GM10266 (cell line): ENCODE measurements around the gene SMG6.
"Not testable (repeated sequence)": the region's sequence is repeated elsewhere in the genome, so short reads cannot be mapped to it uniquely, and the experiment has no call there.

Experiments used
- DNase-seq: peaks from one replicate; pipeline ENCODE4 v3.0.0; 2012; ENCODE audit errors: extremely low spot score
- TF ChIP-seq, protein P1 (sequence below): IDR thresholded peaks from 2 replicates; pipeline ENCODE4 v1.5.1; 2012; ENCODE audit warnings: mild to moderate bottlenecking, low read depth; ENCODE audit not compliant: control insufficient read depth, insufficient read depth; ENCODE audit errors: missing control alignments

Gene SMG6

GRCh38 chr17:2321399-2321798 is 17.8 kb upstream of the SMG6 start:
- TF ChIP-seq, protein P1, sequence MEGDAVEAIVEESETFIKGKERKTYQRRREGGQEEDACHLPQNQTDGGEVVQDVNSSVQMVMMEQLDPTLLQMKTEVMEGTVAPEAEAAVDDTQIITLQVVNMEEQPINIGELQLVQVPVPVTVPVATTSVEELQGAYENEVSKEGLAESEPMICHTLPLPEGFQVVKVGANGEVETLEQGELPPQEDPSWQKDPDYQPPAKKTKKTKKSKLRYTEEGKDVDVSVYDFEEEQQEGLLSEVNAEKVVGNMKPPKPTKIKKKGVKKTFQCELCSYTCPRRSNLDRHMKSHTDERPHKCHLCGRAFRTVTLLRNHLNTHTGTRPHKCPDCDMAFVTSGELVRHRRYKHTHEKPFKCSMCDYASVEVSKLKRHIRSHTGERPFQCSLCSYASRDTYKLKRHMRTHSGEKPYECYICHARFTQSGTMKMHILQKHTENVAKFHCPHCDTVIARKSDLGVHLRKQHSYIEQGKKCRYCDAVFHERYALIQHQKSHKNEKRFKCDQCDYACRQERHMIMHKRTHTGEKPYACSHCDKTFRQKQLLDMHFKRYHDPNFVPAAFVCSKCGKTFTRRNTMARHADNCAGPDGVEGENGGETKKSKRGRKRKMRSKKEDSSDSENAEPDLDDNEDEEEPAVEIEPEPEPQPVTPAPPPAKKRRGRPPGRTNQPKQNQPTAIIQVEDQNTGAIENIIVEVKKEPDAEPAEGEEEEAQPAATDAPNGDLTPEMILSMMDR: no peak

GRCh38 chr17:2319051-2319450 is 15.5 kb upstream of the SMG6 start:
- TF ChIP-seq, protein P1: no peak
- DNase-seq: no peak

More at GRCh38 chr17:2321399-2321798, 17.8 kb upstream of the SMG6 start:
- no peak for DNase-seq

- TF ChIP-seq, protein P1: no peak
Measured at GRCh38 chr17:2317796-2318195, 14.2 kb upstream of the SMG6 start.

DNA sequence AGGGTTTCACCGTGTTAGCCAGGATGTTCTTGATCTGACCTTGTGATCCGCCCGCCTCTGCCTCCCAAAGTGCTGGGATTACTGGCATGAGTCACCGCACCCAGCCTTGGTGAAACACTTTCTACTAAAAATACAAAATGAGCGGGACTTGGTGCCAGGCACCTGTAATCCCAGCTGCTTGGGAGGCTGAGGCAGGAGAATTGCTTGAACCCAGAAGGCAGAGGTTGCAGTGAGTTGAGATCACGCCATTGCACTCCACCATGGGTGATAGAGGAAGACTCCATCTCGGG is 13.3 kb upstream of the SMG6 start:
- DNase-seq: not testable (repeated sequence)

More at GRCh38 chr17:2317796-2318195, 14.2 kb upstream of the SMG6 start:
- no peak for DNase-seq

DNA sequence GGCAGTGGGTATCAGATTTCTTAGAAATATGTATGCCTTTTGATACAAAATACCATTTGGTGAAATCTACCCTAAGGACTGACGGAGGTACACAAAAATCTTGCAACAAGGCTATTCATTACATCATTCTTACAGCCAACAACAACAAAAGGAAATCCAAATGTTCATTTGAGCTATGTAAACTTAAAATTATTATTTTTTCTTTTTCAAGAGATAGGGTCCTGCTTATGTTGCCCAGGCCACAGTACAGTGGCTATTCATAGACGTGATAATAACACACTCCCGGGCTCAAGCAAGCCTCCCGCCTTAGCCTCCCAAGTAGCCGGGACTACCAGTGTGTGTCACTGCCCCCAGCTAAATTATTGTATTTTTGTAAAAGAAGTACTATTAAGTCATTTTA is 9.2 kb upstream of the SMG6 start:
- TF ChIP-seq, protein P1: no peak
- no peak for DNase-seq

DNA sequence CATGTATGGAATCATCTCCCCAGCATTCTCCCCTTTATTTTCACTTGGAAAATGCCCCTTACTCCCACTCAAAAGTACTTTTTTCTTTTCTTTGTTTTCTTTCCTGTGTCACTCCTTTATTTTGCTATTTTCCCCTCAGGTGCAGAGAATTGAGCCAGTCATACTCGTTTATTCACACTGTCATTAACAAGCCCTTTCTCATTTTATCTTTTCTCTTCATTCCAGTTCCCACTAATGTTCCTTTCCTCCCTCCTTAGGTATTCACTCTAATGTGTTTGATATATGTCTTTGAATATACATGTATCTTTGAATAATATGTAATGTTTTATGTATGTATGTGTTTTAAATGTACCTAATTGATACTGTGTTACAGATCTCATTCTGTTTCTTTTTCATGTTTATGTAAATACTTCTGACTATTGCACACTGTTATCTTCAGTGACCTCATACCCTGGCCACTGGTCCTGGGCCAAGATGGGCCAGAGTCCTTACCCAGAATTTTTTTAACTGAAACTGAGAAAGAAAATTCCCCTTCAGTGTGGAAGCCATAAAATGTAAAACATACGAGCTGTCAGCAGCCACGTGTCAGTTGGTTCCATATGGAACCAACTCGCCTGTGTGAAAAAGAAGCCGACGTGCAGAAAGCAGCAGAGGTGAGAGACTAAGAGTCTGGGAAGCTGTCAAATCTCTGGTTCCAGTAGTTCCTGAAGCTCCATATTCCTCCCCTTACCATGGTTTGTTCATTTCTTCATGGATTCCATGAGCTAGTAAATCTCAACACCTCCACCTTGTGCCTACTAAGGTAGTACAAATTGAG is 6.0 kb upstream of the SMG6 start:
- DNase-seq: no peak
- TF ChIP-seq, protein P1: no peak

DNA sequence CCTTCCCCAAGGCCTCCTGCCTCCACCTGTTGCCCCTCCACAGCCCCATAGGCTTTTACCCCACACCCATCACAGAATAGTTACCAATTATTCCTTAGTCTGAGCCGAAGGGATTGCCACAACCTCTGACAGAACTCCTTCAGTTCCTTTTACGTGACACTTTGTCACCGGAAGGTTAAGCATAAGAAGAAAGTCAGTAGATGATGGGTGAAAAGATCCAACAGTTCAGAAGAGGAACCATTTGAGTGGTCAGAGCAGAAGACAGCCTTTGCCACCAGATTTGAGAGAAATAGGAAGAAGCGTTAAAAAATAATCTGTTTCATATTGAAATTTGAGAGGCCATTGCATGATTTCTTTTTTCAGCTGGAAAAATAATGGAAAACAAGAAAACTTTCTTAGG is 1.3 kb upstream of the SMG6 start:
- TF ChIP-seq, protein P1: no peak
- no peak for DNase-seq
